GM18858 (cell line): Measurements from ENCODE around the gene PPIL1.

Source experiments
- ATAC-seq: cut with Tn5 transposase; IDR thresholded peaks from one replicate; pipeline ENCODE4 v1.9.1; 2021; ENCODE audit not compliant: unreplicated experiment

Gene PPIL1

DNA sequence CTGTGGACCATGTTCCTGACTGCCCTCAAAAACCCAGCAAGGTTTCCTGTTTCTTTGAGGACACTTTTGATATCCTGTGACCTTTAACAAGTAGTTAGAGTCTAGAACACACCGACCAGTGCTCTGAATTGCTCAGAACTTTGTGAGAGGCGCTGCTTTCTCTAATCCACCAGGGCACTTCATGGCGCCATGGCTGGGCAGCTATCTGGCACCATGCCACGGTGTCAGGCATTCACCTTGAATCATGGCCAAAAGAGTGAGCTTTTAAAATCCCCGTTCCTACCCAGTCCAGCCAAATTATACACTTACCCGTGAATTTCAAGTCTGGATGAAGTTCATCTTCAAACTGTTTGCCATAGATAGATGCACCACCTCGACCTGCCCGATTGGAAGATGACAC lies 18.3 kb downstream of the PPIL1 start:
- no peak for ATAC-seq

- ATAC-seq: no peak
Observed at GRCh38 chr6:36855750-36856149, 18.9 kb downstream of the PPIL1 start.

DNA sequence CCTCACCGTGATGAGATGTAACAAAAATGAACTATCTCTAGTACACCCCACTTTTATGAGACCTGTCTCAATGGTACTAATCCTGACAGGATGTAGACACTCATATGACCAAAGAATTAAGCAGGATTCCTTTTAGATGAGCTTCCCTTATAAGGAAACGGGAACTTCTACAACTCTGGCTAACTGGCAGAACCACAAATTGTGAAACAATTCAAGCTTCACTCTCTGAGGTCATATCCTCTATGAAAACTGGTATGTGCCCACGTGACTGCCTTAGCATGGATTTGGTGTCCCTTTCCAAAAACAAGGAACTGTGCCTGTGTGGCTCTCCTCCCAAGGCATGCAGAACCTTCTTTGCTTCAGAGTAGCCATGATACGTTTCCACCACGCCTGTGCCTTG lies 21.3 kb downstream of the PPIL1 start:
- no peak for ATAC-seq

GRCh38 chr6:36852481-36853147 lies 22.0 kb downstream of the PPIL1 start:
- ATAC-seq: no peak

- no peak for ATAC-seq
Observed at GRCh38 chr6:36851626-36852025, 23.0 kb downstream of the PPIL1 start.

- no peak for ATAC-seq
Observed at GRCh38 chr6:36851149-36851614, 23.4 kb downstream of the PPIL1 start.

- no peak for ATAC-seq
Observed at GRCh38 chr6:36850021-36850420, 24.6 kb downstream of the PPIL1 start.

DNA sequence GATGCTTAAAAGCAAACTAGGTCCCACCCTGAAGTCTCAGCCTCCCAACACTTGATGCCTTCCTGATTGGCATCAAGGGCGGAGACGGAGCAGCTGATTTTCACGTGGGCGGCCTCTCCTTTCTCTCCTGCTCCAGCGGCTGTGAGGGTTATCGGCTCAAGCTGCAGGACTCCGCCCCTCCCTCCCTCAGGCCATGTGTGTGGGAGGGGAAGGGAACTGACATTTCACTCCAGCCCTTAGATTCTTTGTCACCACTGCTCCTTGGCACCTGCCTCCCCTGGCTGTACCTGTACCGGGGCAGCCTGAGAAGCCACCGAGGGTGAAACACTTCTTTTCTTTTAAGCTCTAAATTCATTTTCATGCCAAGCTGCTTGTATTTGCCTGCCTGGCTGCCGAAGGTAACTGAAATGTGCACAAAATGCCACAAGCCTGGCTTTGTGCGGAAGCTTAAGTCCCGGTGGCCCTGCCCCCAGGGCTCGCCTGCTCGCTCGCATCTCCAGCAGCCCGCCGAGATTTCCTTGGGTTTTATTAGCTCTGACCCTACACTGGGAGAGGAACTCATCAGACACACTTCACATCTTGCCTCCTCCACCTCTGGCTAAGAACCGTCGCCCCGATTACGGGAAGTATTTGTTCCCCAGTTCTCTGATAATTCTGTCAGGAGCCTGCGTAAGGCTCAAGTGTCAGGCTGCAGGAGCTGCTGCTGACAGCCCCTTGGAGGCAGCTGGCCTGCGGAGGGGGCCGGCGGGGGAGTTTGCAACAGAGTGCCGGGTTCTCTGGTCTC lies 25.8 kb downstream of the PPIL1 start:
- no peak for ATAC-seq

DNA sequence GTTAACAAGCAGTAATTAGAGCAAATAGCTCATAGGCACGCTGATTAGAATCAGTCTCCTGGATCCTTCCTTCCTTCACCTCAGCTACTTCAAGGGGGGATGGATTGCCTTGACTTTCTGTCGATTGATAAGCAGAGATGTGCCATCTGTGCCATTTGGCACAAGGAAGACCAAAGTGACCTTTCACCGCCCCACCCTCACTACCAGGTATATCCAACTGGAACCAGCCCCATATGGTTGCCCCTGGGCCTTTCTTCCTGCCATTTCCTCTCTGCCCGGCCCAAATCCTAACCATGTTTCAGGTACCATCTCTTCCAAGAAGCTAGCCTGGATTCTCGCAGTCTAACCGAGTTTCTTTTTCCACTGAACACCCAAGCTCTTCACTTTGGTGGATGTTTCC lies 26.6 kb downstream of the PPIL1 start:
- no peak for ATAC-seq

DNA sequence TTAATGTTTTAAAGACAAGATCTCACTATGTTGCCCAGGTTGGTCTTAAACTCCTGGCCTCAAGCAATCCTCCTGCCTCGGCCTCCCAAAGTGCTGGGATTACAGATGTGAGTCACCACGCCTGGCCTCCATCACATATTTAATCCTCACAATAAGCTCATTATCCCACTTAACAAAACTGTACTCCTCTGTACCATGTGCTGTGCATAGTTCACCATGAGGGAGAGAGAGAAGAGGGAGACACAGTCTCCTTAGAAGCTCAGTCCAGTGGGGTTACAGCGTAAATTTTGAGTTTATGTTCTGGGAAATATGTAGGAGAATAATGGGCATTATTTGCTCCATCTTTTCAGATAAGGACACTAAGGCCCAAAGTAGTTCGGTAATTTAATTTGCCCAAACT lies 27.5 kb downstream of the PPIL1 start:
- no peak for ATAC-seq

DNA sequence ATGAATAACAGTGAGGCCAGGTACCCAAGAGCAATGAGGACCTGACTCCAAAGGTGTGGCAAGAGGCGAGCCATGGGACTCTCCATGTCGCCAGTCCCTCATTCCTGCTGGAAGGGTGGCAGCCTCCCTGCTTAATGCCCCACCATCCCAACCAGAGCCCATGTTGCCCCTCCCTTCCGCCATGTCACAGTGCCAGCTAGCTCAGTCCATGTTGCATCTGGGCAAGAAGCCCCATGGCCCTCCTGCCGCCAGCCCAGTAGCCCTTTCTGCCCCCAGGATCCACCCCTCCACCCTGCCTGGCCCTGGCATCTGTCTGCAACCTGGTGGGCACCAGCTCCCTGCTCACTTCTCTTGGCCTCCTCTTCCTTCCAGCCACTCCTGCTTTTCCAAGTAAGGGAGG lies 29.4 kb downstream of the PPIL1 start:
- ATAC-seq: no peak

DNA sequence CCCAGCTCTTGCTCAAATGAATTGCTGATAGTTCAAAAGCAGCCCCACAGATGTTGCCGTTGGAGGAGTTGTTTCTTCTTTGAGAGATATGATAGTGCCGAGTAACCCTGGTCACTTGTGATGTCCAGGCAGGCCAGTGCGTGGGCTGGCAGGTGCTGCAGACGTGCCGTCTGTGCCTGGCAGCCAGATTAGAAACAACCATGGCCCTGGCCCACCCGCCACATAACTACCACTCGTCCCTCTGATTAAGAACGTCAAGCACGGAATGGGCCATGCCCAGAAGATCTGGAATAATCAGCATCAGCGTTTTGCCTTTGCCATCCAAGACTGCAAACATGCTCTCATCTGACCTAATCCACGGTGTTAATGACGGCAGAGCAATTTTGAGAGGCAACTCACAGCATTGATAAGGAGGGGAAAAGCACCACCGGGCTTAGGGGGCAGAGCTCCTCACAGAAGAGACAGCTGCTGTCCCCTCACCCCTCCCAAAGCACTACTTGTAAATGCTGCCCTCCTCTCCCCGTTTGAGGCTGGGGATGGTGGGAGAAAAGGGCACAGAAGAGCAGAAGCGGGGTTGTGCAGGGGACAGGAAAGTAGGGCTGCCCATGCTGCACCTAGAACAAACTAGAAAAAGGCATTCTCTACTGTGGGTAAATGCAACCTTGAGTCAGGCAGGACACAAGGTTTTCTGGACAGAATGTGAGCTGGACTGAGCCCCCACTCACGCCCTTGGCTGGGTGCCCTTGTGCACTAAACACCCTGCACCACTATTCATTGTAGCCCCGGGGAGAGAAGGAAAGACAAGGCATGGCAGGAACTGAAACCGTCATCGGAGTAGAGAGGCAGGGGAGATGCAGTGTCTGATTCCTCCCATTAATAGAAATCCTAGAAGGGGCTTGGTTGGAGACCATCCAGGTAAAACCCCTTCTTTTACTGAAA lies 30.1 kb downstream of the PPIL1 start:
- no peak for ATAC-seq

- ATAC-seq: no peak
Observed at GRCh38 chr6:36843170-36843569, 31.4 kb downstream of the PPIL1 start.

GRCh38 chr6:36841756-36842155 lies 32.8 kb downstream of the PPIL1 start:
- ATAC-seq: no peak

DNA sequence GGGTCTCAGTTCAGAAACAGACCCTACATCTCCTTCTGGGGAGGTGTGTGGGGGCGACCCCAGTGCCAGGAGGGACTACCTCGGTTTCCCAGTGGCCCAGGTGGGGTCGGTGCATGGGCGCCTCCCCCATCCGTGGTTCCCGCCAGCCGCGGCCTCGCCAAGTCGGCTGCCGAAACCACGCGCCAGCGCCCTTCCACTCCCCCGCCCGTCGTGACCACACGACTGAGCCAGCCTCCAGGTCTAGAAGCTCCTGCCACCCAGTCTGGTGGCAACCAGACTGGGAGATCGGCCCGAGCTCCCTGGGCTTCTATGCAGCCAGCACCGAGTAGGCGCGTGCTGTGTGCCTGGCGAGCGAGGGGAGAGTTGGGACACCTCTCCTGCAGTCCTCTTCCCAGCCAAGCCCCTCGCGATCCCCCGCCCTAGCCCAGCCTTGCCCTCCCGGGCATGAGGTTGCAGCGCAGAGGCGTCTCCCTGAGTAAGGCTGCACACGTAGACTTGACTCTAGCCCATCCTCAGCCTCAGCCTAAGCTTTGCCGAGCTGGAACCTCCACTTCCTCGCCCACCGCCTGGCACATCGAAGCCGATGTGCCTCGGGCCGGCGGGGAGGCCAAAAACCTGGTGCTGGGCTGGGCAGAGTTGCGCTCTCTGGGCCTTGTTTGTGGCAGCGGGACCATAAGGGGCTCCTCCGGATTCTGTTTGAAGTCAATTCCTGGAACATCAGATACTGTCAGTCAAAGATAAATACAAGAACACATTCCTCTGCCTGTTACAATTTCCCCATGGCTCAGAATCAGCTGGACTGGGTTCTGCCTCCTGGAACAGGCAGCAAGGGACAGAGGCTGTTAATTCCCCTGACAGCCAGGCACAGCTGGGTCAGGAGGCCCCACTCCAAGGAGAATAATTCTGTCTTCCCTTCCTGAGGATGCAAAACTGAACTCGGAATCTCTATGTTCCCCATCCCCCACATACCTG lies 33.9 kb downstream of the PPIL1 start:
- no peak for ATAC-seq

- no peak for ATAC-seq
Observed at GRCh38 chr6:36839749-36840431, 34.7 kb downstream of the PPIL1 start.

- ATAC-seq: no peak
Observed at GRCh38 chr6:36838896-36839748, 35.5 kb downstream of the PPIL1 start, which contains the start of gene CPNE5. Gene CPNE5, minus strand, starts transcription at chr6:36839444. Its CDS starts 67 bp downstream, at chr6:36839377.

DNA sequence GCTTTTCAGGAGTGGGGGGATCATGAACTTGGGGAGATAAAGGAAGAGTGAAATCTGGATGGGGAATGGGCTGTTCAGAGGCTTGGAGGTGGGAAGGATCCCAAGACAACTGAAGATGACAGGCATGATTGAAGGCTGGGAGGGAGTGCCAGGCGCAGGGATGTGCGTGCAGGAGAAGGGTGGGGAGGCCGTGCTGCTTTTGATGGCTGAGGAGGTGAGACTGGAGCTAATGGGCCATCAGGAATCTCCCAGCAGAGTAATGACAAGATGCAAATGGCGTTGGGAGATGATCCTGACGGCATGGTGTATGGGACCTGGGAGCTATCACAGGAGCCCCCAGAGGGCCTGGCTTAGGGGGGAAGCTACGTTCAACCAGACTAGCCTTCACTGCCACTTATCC lies 36.9 kb downstream of the PPIL1 start:
- ATAC-seq: no peak

DNA sequence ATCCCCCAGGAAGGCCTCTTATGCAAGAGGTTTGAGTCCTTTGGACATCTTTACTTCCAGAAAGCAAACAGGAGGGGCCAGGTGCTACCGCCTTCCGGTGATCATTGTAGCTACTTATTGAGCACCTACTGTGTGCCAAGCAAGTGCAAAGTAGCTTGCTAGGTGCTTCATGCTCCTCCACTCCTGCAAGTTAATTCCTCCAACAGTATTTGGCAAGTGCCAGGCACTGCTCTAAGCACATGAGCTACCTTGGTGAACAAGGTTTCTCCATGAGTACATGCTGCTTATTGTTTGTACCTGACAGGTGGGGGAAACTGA lies 37.6 kb downstream of the PPIL1 start:
- no peak for ATAC-seq
